ENCODE measurements around the gene TSPAN4.

GRCh38 chr11:872799-873198 lies 30.1 kb downstream of the TSPAN4 start:
- TF ChIP-seq POLR2A (IDR thresholded peaks at IDR 0.05): no peak
- TF ChIP-seq CTCF (IDR thresholded peaks at IDR 0.05 in 4 of 5, conservative IDR thresholded peaks at IDR 0.05 in 1 of 5): no peak

Measured in gastrocnemius medialis (tissue), 4 donors.